Activated B cell treated with CpG ODN at 0.5 μM for 24 hours (primary cell): ENCODE results near the gene MED27. TPM values are rescaled to one million over a fixed set of nuclear protein-coding genes. Genes with fewer than 3 reads are reported as not detected.

Experiments used
- ATAC-seq: fragments of 200-7000 bp; cut with Tn5 transposase; one replicate; pipeline ENCODE4 v1.10.0; 2021; ENCODE audit warnings: low read depth, mild to moderate bottlenecking, moderate library complexity
- CTCF ChIA-PET: fragments of 350-600 bp; sonication (Branson Sonifier 250); formaldehyde crosslinking; loops from one replicate; lab custom pipeline; 2021; ENCODE audit warnings: antibody characterized with exemption; lab: Charles Lee
- POLR2A ChIA-PET: fragments of 350-600 bp; sonication (Branson Sonifier 250); formaldehyde crosslinking; loops from one replicate; lab custom pipeline; 2021; ENCODE audit warnings: antibody characterized with exemption; lab: Charles Lee
- DNase-seq: peaks from one replicate; pipeline ENCODE4 v3.0.0; 2022
- H3K27ac Mint-ChIP-seq: one replicate; pipeline ENCODE4 v1.8.0; 2020; ENCODE audit warnings: mixed read lengths
- H3K27me3 Mint-ChIP-seq: one replicate; pipeline ENCODE4 v1.8.0; 2021; ENCODE audit warnings: mixed read lengths
- H3K36me3 Mint-ChIP-seq: one replicate; pipeline ENCODE4 v1.8.0; 2021; ENCODE audit warnings: low read depth, mixed read lengths
- H3K4me1 Mint-ChIP-seq: one replicate; pipeline ENCODE4 v1.8.0; 2021; ENCODE audit warnings: mixed read lengths
- H3K4me3 Mint-ChIP-seq: one replicate; pipeline ENCODE4 v1.8.0; 2020; ENCODE audit warnings: mild to moderate bottlenecking, mixed read lengths
- H3K9me3 Mint-ChIP-seq: one replicate; pipeline ENCODE4 v1.8.0; 2020; ENCODE audit warnings: mixed read lengths
- intact Hi-C: fragments of 100-400 bp; cut with micrococcal nuclease; formaldehyde crosslinking; loops from one replicate; pipeline ENCODE4 v1.15.1; 2024
- total RNA-seq: library from RNA; stranded (reverse); gene quantifications from 2 replicates; pipeline ENCODE4 v1.2.3, GENCODE V29; 2022
- TF ChIP-seq, protein P1 (sequence below): fragments of 200-600 bp; IDR thresholded peaks from one replicate; pipeline ENCODE4 v1.8.0; 2022; ENCODE audit warnings: antibody characterized with exemption, mild to moderate bottlenecking

Gene MED27
- total RNA-seq, 1 donor from 2014 or later, result 24.5 TPM

DNA sequence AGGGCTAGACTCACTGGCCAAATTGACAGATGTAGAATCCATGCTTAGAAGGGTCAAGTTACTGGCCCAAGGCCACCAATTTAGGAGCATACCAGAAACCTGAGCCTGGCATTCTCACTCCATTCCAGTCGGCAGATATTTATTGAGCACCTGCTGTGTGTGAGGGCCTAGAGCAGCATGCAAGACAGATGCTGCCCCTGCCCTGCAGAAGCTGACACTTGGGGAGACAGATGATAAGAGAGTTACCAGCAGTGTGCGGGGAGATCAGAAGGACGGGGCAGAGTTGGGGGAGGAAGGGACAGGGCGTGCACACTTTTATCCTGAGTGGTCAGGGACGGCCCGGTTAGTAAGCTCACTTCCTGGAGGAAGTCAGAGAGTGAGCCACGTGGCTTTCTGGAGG is 228.3 kb downstream of the MED27 start:
- TF ChIP-seq, protein P1, sequence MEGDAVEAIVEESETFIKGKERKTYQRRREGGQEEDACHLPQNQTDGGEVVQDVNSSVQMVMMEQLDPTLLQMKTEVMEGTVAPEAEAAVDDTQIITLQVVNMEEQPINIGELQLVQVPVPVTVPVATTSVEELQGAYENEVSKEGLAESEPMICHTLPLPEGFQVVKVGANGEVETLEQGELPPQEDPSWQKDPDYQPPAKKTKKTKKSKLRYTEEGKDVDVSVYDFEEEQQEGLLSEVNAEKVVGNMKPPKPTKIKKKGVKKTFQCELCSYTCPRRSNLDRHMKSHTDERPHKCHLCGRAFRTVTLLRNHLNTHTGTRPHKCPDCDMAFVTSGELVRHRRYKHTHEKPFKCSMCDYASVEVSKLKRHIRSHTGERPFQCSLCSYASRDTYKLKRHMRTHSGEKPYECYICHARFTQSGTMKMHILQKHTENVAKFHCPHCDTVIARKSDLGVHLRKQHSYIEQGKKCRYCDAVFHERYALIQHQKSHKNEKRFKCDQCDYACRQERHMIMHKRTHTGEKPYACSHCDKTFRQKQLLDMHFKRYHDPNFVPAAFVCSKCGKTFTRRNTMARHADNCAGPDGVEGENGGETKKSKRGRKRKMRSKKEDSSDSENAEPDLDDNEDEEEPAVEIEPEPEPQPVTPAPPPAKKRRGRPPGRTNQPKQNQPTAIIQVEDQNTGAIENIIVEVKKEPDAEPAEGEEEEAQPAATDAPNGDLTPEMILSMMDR, result no peak
- no peak for DNase-seq
- ChIA-PET POLR2A (no interaction called here), CTCF (no interaction called here)
- H3K27me3 Mint-ChIP-seq, result no peaks in the 10 kb centered on the region
- no peaks in the 10 kb centered on the region for H3K36me3 Mint-ChIP-seq
- no peak overlapping the region for H3K27ac Mint-ChIP-seq
- intact Hi-C loops, result no loop called here
- no peaks in the 10 kb centered on the region for H3K9me3 Mint-ChIP-seq
- H3K4me1 Mint-ChIP-seq, result no peaks in the 10 kb centered on the region
- ATAC-seq, result no peak
- no peak overlapping the region for H3K4me3 Mint-ChIP-seq

DNA sequence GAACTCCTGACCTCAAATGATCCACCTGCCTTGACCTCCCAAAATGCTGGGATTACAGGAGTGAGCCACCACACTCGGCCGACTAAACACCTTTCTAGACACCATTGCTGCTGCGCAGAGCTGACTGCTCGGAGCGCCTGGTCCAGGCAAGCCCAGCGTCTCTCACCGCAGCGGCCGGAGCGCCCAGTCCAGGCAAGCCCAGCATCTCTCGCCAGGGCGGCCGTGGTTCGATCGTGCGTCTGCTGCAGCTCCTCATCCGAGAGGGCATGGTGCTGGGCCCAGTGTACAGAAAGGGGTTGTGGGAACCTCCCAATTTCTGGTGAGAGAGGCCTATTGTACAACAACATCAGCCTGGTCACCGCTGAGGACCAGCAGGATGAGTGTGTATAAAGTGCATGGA is 230.3 kb downstream of the MED27 start:
- Mint-ChIP-seq H3K36me3 (no peaks in the 10 kb centered on the region), H3K27me3 (no peaks in the 10 kb centered on the region), H3K27ac (no peak overlapping the region), H3K4me3 (no peak overlapping the region), H3K9me3 (no peaks in the 10 kb centered on the region), H3K4me1 (no peaks in the 10 kb centered on the region)
- TF ChIP-seq, protein P1, result no peak
- intact Hi-C loops, result no loop called here
- DNase-seq (no peak), ATAC-seq (no peak)
- POLR2A ChIA-PET, result no interaction called here
- CTCF ChIA-PET, result no interaction called here

DNA sequence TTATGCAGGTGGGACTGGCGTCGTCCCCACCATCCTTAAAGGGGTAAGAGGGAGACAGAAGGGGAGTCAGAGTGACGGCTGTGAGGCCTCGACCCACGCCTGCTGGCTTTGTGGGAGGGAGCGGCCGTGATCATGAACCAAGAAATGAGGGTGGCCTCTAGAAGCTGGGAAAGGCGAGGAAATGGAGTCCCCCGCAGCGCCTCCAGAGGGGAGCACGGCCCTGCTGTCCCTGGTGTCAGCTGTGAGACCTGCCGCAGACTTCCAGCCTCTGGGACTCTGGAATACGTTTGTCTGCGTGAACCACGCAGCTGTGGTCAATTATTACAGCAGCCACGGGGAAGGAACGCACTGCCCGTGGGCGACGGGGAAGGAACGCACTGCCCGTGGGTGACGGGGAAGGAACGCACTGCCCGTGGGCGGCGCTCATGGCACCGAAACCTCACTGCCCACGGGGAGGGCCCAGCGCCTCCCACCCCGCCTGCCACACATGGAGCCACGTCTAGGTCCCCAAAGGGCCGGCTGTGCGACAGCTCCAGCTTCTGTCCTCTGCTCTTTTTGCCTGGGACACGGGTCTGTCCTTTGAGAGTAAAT is 231.0 kb downstream of the MED27 start:
- no peaks in the 10 kb centered on the region for H3K9me3 Mint-ChIP-seq
- POLR2A ChIA-PET, result no interaction called here

DNA sequence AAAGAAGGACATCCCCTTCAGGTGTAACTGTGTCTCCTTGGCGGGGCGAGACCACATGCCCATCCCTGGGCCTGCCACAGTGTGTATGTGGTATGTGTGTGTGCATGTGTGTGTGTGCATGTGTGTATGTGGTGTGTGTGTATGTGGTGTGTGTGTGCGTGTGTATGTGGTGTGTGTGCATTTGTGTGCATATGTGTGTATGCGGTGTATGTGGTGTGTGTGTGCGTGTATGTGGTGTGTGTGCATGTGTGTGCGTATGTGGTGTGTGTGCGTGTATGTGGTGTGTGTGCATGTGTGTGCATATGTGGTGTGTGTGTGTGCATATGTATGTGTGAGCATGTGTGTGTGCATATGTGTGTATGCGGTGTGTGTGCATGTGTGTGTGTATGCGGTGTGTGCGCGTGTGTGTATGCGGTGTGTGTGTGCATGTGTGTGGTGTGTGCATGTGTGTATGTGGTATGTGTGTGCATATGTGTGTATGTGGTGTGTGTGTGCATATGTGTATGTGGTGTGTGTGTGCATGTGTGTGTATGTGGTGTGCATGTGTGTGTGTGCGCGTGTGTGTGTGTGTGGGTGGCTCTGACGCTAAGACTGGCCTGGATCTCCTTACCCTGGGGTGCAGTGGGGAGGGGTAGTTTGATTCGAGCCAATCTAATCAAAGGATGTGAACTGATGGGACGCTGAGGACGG is 231.9 kb downstream of the MED27 start:
- Mint-ChIP-seq H3K9me3 (no peaks in the 10 kb centered on the region), H3K27ac (no peak overlapping the region), H3K4me1 (no peaks in the 10 kb centered on the region), H3K36me3 (no peaks in the 10 kb centered on the region), H3K27me3 (peaks cover 5% of the 10 kb centered on the region), H3K4me3 (no peak overlapping the region)
- ChIA-PET POLR2A (no interaction called here), CTCF (no interaction called here)
- TF ChIP-seq, protein P1, result no peak
- intact Hi-C loops, result no loop called here
- no peak for DNase-seq
- no peak for ATAC-seq

More for the DNA sequence above, 231.0 kb downstream of the MED27 start:
- H3K4me3 Mint-ChIP-seq, result no peak overlapping the region
- TF ChIP-seq, protein P1, result no peak
- H3K36me3 Mint-ChIP-seq, result no peaks in the 10 kb centered on the region
- no peaks in the 10 kb centered on the region for H3K4me1 Mint-ChIP-seq
- ATAC-seq (no peak), DNase-seq (no peak)
- intact Hi-C loops, result no loop called here
- no peak overlapping the region for H3K27ac Mint-ChIP-seq
- CTCF ChIA-PET, result no interaction called here
- peaks cover under 1% of the 10 kb centered on the region for H3K27me3 Mint-ChIP-seq

DNA sequence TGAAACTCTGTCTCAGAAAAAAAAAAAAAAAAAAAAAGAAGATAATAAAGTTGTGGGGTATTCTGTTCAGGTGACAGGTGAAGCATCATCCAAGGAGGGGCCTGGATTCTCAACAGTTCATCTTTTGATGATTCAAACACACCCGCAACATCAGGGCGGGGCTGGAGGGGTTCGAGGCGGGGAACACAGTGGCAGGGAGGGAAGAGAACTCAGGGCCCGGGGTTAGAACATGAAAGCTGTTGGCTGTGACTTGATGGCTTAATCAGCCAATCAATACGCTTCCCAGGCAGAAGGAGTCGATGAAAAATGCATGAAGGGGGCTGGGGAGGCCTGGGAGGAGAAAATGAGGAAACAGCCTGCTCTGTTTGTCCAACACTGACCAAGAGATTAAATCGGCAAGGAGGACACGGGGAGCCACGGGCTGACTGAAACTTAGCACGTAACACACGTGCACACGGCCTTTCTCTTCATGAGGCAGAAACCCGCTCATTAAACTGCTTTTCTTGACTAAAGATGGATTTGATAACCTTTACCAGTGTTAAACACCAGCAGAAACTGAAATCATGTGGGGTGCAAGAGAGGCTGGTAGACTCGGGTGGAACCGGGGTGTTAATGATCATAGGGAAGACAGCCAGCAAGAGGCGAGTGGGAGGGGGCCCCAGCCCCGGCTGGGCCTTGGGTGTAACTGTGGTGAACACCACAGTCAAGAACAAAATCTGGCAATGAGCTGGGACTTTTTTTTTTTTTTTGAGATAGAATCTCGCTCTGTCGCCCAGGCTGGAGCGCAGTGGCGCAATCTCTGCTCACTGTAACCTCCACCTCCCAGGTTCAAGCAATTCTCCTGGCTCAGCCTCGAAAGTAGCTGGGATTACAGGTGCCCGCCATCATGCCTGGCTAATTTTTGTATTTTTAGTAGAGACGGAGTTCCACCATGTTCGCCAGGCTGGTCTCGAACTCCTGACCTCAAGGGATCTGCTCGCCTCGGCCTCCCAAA is 234.1 kb downstream of the MED27 start:
- no peak for DNase-seq

More for the DNA sequence above, 234.1 kb downstream of the MED27 start:
- H3K4me3 Mint-ChIP-seq, result no peak overlapping the region
- ChIA-PET CTCF (no interaction called here), POLR2A (no interaction called here)
- no peaks in the 10 kb centered on the region for H3K9me3 Mint-ChIP-seq
- no peaks in the 10 kb centered on the region for H3K36me3 Mint-ChIP-seq
- ATAC-seq, result no peak
- H3K27me3 Mint-ChIP-seq, result peaks cover 7% of the 10 kb centered on the region
- TF ChIP-seq, protein P1, result no peak
- H3K27ac Mint-ChIP-seq, result no peak overlapping the region
- intact Hi-C loops, result no loop called here
- H3K4me1 Mint-ChIP-seq, result no peaks in the 10 kb centered on the region
